A673 (cell line): ENCODE results near the gene RBM19. TPM values are rescaled to one million over a fixed set of nuclear protein-coding genes. Genes with fewer than 3 reads are reported as not detected.

Source experiments
- BruUV-seq: library from RNA; stranded (reverse); fragments of 400-500 nt; replicated peaks from 2 replicates; lab custom pipeline; 2021; lab: Mats Ljungman, UMichigan
- CTCF ChIA-PET: fragments of 300-600 bp; sonication (Branson Sonifier 250); formaldehyde crosslinking; loops from one replicate; lab custom pipeline; 2022; ENCODE audit warnings: antibody characterized with exemption; lab: Charles Lee
- POLR2A ChIA-PET: fragments of 300-600 bp; sonication (Branson Sonifier 250); formaldehyde crosslinking; loops from one replicate; lab custom pipeline; 2022; ENCODE audit warnings: antibody characterized with exemption; ENCODE audit not compliant: low non-redundant PET; lab: Charles Lee
- DNase-seq: peaks from one replicate; pipeline ENCODE4 v3.0.0-alpha.2; 2015; ENCODE audit warnings: low spot score
- H3K27ac ChIP-seq: fragments of 200-600 bp; sonication (generic); 2 replicates; pipeline ENCODE4 v1.5.1; 2016; ENCODE audit warnings: mixed run types, low read depth, mild to moderate bottlenecking, mixed read lengths, antibody characterized with exemption, low read length; ENCODE audit not compliant: poor library complexity, severe bottlenecking
- H3K27me3 ChIP-seq: fragments of 200-600 bp; sonication (generic); replicated peaks from 2 replicates; pipeline ENCODE4 v1.6.1; 2017; ENCODE audit warnings: mixed run types, low read depth, mild to moderate bottlenecking, mixed read lengths, antibody characterized with exemption, low read length; ENCODE audit not compliant: insufficient read depth, poor library complexity
- H3K36me3 ChIP-seq: fragments of 200-600 bp; sonication (generic); 2 replicates; pipeline ENCODE4 v1.6.1; 2016; ENCODE audit warnings: mixed run types, mild to moderate bottlenecking, mixed read lengths, antibody characterized with exemption, low read length; ENCODE audit not compliant: insufficient read depth, poor library complexity, severe bottlenecking
- H3K4me1 ChIP-seq: fragments of 200-600 bp; sonication (generic); 2 replicates; pipeline ENCODE4 v1.6.1; 2017; ENCODE audit warnings: mixed run types, mild to moderate bottlenecking, mixed read lengths, antibody characterized with exemption, low read length; ENCODE audit not compliant: insufficient read depth, poor library complexity, severe bottlenecking
- H3K4me3 ChIP-seq: fragments of 200-600 bp; sonication (generic); 2 replicates; pipeline ENCODE4 v1.5.1; 2016; ENCODE audit warnings: low read depth, mixed run types, mild to moderate bottlenecking, mixed read lengths, low read length; ENCODE audit not compliant: poor library complexity, severe bottlenecking
- H3K9me3 ChIP-seq: fragments of 200-600 bp; sonication (generic); 2 replicates; pipeline ENCODE4 v1.6.1; 2016; ENCODE audit warnings: mixed run types, low read depth, mild to moderate bottlenecking, mixed read lengths, antibody characterized with exemption, low read length; ENCODE audit not compliant: poor library complexity, severe bottlenecking
- EZH2 ChIP-seq: fragments of 200-600 bp; sonication (generic); IDR thresholded peaks from 2 replicates; pipeline ENCODE4 v1.6.1; 2017; ENCODE audit warnings: borderline replicate concordance, low read depth, mild to moderate bottlenecking, mixed read lengths, antibody characterized with exemption, low read length; ENCODE audit not compliant: poor library complexity, severe bottlenecking
- intact Hi-C: fragments of 100-400 bp; cut with micrococcal nuclease; formaldehyde crosslinking; loops from one replicate; pipeline ENCODE4 v1.10.0; 2022; ENCODE audit not compliant: unreplicated experiment
- total RNA-seq: library from RNA; stranded (reverse); gene quantifications from 2 replicates; pipeline ENCODE4 v1.2.3, GENCODE V29; 2021
- TF ChIP-seq, protein P1 (sequence below): fragments of 300-800, 200-600 bp; sonication (generic); conservative IDR thresholded peaks from 2 replicates; pipeline ENCODE4 v1.5.1; 2017; ENCODE audit warnings: low read depth, mild to moderate bottlenecking, antibody characterized with exemption, low read length, moderate library complexity, mixed read lengths

The RBM19 gene
- total RNA-seq, 1 experiment from 2014 or later, result 47.1 TPM

DNA sequence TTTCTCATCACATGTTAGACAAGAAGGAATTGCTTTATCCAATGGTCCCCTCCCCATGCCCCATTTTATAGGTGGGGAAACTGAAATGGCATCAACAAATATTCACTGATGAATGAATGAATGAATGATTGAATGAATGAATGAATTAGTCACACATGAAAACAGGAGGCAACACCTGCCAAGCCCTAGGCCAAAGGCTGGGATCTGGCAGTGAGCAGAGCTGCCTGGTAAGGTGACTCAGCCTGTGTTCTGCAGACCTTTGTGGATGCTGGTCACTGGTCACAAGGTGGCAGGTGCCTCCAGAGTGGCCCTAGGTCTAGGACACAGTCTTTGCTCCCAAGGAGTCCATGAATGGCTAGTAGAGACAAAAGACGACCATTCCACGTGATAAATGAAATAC lies 188.4 kb downstream of the RBM19 start:
- H3K4me3 ChIP-seq, result no peak overlapping the region
- no peak for TF ChIP-seq EZH2
- H3K9me3 ChIP-seq, result no peaks in the 10 kb centered on the region
- CTCF ChIA-PET, result no interaction called here
- no peak for DNase-seq
- no peaks in the 10 kb centered on the region for H3K27me3 ChIP-seq
- intact Hi-C loops, result no loop called here
- POLR2A ChIA-PET, result no interaction called here
- no peak overlapping the region for H3K27ac ChIP-seq
- no TSS peak for BruUV-seq
- H3K4me1 ChIP-seq, result no peaks in the 10 kb centered on the region
- H3K36me3 ChIP-seq, result no peaks in the 10 kb centered on the region

DNA sequence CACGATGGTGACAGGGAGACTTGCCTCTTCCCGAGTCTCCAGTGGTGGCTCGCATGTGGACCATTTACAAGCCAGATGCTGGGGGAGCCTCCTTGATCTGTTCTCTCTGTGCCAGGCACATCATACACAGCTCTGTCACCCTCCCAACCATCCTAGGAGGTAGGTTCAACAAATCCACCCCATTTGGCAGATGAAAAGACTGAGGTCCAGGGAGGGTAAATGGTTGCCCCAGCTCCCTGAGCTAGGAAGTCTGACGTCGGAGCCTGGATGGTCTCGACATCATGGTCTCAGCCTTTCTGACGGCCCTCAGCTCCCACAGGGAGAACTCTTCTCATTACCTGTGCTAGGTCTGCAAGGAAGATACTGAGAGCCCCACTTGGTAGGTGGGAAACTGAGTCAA lies 189.6 kb downstream of the RBM19 start:
- ChIA-PET POLR2A (no interaction called here), CTCF (no interaction called here)
- Histone ChIP-seq H3K36me3 (no peaks in the 10 kb centered on the region), H3K4me3 (no peak overlapping the region), H3K4me1 (no peaks in the 10 kb centered on the region), H3K27ac (no peak overlapping the region), H3K27me3 (no peaks in the 10 kb centered on the region), H3K9me3 (no peaks in the 10 kb centered on the region)
- intact Hi-C loops, result no loop called here
- no TSS peak for BruUV-seq
- no peak for DNase-seq
- TF ChIP-seq, protein P1, sequence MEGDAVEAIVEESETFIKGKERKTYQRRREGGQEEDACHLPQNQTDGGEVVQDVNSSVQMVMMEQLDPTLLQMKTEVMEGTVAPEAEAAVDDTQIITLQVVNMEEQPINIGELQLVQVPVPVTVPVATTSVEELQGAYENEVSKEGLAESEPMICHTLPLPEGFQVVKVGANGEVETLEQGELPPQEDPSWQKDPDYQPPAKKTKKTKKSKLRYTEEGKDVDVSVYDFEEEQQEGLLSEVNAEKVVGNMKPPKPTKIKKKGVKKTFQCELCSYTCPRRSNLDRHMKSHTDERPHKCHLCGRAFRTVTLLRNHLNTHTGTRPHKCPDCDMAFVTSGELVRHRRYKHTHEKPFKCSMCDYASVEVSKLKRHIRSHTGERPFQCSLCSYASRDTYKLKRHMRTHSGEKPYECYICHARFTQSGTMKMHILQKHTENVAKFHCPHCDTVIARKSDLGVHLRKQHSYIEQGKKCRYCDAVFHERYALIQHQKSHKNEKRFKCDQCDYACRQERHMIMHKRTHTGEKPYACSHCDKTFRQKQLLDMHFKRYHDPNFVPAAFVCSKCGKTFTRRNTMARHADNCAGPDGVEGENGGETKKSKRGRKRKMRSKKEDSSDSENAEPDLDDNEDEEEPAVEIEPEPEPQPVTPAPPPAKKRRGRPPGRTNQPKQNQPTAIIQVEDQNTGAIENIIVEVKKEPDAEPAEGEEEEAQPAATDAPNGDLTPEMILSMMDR, result no peak
- TF ChIP-seq EZH2, result no peak

DNA sequence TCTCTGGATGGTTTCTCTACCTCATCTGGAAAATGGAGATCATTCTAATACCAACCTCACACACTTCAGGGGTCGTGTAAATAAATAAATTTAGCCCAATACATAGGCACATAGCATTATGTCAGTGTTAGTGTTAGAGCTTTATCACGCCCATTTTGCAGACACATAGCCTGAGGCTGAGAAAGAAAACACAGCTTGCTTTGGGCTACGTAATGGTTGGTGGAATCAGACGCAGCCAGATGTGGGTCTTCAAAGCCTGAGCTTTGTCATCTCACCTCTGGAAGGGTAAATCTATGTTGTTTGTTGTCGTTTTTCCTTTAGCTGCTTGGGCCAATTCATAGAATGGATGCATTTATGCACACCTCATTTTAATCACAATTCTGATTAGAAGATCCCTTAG lies 191.6 kb downstream of the RBM19 start:
- H3K27me3 ChIP-seq, result no peaks in the 10 kb centered on the region
- POLR2A ChIA-PET, result no interaction called here
- DNase-seq, result no peak
- no TSS peak for BruUV-seq
- H3K9me3 ChIP-seq, result no peaks in the 10 kb centered on the region
- no peaks in the 10 kb centered on the region for H3K4me1 ChIP-seq
- H3K36me3 ChIP-seq, result no peaks in the 10 kb centered on the region
- CTCF ChIA-PET, result no interaction called here
- no peak overlapping the region for H3K27ac ChIP-seq
- TF ChIP-seq, protein P1, result no peak
- TF ChIP-seq EZH2, result no peak
- intact Hi-C loops, result no loop called here
- H3K4me3 ChIP-seq, result no peak overlapping the region

DNA sequence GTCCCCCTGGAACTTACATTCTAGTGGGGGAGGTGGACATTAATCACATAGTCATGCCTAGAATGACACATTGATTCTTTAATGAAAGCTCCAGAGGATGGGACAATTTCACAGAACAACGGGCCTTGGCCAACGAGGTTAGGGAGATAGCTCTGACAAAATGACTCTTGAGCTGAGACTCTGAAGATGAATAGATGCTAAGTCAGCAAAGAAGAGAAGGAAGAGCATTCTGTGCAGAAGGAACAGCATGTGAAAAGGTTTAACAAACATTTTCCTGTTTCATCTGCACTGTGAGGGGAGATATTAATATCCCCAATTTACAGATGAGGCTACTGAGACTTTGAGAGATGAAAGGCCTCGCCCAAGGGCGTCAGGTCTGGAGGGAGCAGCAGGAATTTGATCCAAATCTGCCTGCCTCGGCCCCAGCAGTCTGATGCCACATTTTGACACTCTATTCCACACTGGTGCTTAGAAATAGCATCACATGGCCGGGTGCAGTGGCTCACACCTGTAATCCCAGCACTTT lies 193.6 kb downstream of the RBM19 start:
- H3K4me1 ChIP-seq, result no peaks in the 10 kb centered on the region
- H3K36me3 ChIP-seq, result no peaks in the 10 kb centered on the region
- intact Hi-C loops, result no loop called here
- POLR2A ChIA-PET, result no interaction called here
- no peak overlapping the region for H3K4me3 ChIP-seq
- BruUV-seq, result no TSS peak
- no peaks in the 10 kb centered on the region for H3K9me3 ChIP-seq
- no peak for DNase-seq
- CTCF ChIA-PET, result no interaction called here
- no peaks in the 10 kb centered on the region for H3K27me3 ChIP-seq
- TF ChIP-seq, protein P1, result no peak
- TF ChIP-seq EZH2, result no peak
- H3K27ac ChIP-seq, result no peak overlapping the region
